ENCODE measurements around the gene SBF1.

DNA sequence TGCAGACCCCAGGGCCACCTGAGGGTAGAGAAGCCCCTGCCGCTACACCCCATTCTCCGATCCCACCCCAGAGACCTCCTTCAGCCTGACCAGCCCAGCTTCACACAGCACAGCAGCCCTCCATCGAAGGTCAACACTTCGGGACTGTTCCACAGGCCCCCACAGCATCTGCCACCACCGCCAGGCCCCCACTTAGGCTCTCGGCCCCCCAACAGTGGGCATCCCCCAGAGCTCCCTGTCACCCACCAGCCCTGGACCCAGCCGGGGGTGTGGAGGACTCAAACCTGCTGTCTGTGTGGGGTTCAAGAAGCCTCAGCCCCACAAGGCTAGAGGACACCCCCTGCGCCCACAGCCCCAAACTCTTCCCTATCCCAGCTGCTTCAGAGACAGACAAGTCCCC lies 6.2 kb downstream of the SBF1 start:
- TF ChIP-seq, protein P1, sequence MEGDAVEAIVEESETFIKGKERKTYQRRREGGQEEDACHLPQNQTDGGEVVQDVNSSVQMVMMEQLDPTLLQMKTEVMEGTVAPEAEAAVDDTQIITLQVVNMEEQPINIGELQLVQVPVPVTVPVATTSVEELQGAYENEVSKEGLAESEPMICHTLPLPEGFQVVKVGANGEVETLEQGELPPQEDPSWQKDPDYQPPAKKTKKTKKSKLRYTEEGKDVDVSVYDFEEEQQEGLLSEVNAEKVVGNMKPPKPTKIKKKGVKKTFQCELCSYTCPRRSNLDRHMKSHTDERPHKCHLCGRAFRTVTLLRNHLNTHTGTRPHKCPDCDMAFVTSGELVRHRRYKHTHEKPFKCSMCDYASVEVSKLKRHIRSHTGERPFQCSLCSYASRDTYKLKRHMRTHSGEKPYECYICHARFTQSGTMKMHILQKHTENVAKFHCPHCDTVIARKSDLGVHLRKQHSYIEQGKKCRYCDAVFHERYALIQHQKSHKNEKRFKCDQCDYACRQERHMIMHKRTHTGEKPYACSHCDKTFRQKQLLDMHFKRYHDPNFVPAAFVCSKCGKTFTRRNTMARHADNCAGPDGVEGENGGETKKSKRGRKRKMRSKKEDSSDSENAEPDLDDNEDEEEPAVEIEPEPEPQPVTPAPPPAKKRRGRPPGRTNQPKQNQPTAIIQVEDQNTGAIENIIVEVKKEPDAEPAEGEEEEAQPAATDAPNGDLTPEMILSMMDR (IDR thresholded peaks at IDR 0.05; ENCODE audit: low read depth, low read length, missing input control) = no peak
- TF ChIP-seq, protein P2, sequence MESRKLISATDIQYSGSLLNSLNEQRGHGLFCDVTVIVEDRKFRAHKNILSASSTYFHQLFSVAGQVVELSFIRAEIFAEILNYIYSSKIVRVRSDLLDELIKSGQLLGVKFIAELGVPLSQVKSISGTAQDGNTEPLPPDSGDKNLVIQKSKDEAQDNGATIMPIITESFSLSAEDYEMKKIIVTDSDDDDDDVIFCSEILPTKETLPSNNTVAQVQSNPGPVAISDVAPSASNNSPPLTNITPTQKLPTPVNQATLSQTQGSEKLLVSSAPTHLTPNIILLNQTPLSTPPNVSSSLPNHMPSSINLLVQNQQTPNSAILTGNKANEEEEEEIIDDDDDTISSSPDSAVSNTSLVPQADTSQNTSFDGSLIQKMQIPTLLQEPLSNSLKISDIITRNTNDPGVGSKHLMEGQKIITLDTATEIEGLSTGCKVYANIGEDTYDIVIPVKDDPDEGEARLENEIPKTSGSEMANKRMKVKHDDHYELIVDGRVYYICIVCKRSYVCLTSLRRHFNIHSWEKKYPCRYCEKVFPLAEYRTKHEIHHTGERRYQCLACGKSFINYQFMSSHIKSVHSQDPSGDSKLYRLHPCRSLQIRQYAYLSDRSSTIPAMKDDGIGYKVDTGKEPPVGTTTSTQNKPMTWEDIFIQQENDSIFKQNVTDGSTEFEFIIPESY (IDR thresholded peaks at IDR 0.05) = no peak
- TF ChIP-seq, protein P3, sequence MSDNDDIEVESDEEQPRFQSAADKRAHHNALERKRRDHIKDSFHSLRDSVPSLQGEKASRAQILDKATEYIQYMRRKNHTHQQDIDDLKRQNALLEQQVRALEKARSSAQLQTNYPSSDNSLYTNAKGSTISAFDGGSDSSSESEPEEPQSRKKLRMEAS (IDR thresholded peaks at IDR 0.05) = no peak
- TF ChIP-seq RAD21 (IDR thresholded peaks at IDR 0.05) = no peak
- TF ChIP-seq, protein P4, sequence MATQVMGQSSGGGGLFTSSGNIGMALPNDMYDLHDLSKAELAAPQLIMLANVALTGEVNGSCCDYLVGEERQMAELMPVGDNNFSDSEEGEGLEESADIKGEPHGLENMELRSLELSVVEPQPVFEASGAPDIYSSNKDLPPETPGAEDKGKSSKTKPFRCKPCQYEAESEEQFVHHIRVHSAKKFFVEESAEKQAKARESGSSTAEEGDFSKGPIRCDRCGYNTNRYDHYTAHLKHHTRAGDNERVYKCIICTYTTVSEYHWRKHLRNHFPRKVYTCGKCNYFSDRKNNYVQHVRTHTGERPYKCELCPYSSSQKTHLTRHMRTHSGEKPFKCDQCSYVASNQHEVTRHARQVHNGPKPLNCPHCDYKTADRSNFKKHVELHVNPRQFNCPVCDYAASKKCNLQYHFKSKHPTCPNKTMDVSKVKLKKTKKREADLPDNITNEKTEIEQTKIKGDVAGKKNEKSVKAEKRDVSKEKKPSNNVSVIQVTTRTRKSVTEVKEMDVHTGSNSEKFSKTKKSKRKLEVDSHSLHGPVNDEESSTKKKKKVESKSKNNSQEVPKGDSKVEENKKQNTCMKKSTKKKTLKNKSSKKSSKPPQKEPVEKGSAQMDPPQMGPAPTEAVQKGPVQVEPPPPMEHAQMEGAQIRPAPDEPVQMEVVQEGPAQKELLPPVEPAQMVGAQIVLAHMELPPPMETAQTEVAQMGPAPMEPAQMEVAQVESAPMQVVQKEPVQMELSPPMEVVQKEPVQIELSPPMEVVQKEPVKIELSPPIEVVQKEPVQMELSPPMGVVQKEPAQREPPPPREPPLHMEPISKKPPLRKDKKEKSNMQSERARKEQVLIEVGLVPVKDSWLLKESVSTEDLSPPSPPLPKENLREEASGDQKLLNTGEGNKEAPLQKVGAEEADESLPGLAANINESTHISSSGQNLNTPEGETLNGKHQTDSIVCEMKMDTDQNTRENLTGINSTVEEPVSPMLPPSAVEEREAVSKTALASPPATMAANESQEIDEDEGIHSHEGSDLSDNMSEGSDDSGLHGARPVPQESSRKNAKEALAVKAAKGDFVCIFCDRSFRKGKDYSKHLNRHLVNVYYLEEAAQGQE (IDR thresholded peaks at IDR 0.05) = no peak
- TF ChIP-seq GABPA (IDR thresholded peaks at IDR 0.05 in 1 of 2, conservative IDR thresholded peaks at IDR 0.05 in 1 of 2) = no peak
